ENCODE measurements around the gene UBE2L3. TPM values are rescaled to one million over a fixed set of nuclear protein-coding genes. Genes with fewer than 3 reads are reported as not detected.

Gene UBE2L3
- polyA plus RNA-seq, 1 of the 3 experiments (the other 2 are of a cell fraction), result 41.2 TPM

DNA sequence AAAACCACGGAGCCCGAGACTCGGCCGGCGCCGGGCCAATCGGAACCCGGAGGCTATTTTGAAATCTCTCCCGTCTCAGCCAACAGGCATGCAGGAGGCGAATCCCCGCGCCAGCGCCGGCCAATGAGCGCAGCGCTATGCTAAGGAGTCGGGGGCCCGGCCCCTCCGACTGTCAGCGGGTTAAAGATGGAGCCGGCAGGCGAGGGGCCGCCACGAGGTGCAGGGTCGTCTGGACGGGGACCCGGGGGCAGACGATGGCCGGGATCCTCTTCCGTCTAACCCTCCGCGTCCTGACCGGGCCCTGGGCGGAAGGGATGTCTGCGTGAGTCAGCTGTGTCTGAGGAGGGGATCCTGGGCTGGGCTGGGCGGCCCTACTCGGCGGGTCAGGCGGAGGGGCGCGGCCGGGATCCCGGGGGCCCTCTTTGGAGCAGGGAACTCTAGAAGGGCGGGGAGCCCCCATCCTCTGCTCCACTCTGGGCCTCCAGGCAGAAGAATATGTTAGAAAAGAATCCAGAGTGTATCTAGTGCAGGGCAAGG is 84.6 kb downstream of the UBE2L3 start:
- DNase-seq, result peak; percentile 93
- 0% methylated on average over 35 of the region's 44 CpGs for WGBS (ENCODE audit: low lambda C conversion rate)
- Histone ChIP-seq H3K79me2 (ENCODE audit: insufficient read depth) (peaks cover 15% of the 10 kb centered on the region), H4K20me1 (ENCODE audit: insufficient read depth) (no peaks in the 10 kb centered on the region), H3K4me2 (peak overlapping the region; percentile 100), H3K4me3 (ENCODE audit: low read depth in 2 of 2, low read length in 1 of 2) (peak overlapping the region; percentile 71 to 95), H3K9ac (peak overlapping the region; percentile 83), H3F3A (replicated peaks; ENCODE audit: insufficient read depth) (peaks cover 13% of the 10 kb centered on the region), H2AFZ (ENCODE audit: low read depth) (peak overlapping the region; percentile 98), H3K4me1 (ENCODE audit: control insufficient read depth in 1 of 2, insufficient read depth in 2 of 2, low read depth in 1 of 2, low read length in 1 of 2) (peaks cover 8 to 16% of the 10 kb centered on the region in 2 experiments; a peak in 2 of 4 replicates), H3K27ac (ENCODE audit: low read depth in 2 of 2, low read length in 1 of 2) (peak overlapping the region; percentile 63 to 67), H3K9me2 (no peaks in the 10 kb centered on the region), H3K36me3 (replicated peaks in 1 of 2; ENCODE audit: control insufficient read depth in 1 of 2, insufficient read depth in 2 of 2, low read length in 1 of 2) (peaks cover 0 to 8% of the 10 kb centered on the region in 2 experiments), H3K9me3 (no peaks in the 10 kb centered on the region), H3K27me3 (ENCODE audit: insufficient read depth) (no peaks in the 10 kb centered on the region)
- POLR2A ChIA-PET, result interaction anchor here (1.0 to 2.0 kb wide), 3 partner anchors 9 to 14 kb away, joined by 3 to 9 read pairs (median 6); partner anchors contain the start of genes PPIL2 and SDF2L1
- CTCF ChIA-PET, result interaction anchor here (0.9 to 3.8 kb wide), 3 partner anchors 9 to 23 kb away, joined by 4 to 23 read pairs (median 4); partner anchors contain the start of genes SDF2L1 and YDJC
- TF ChIP-seq GATA2 (CRISPR knock-in tag; IDR thresholded peaks at IDR 0.05) (no peak), TCF12 (IDR thresholded peaks at IDR 0.05) (no peak), FOXJ3 (CRISPR knock-in tag; IDR thresholded peaks at IDR 0.05) (no peak), NFIC (IDR thresholded peaks at IDR 0.05; ENCODE audit: borderline replicate concordance) (no peak), RCOR1 (IDR thresholded peaks at IDR 0.05; ENCODE audit: low read length) (no peak), EP300 (IDR thresholded peaks at IDR 0.05; ENCODE audit: borderline replicate concordance in 1 of 2, low read depth in 1 of 2, low read length in 1 of 2) (no peak), TAF1 (IDR thresholded peaks at IDR 0.05; ENCODE audit: borderline replicate concordance, low read depth, low read length) (peak; percentile 38; the same call in 1 of the 2 replicates), FOXM1 (IDR thresholded peaks at IDR 0.05; ENCODE audit: low read depth) (peak; percentile 59; the same call in 1 of the 2 replicates), GABPA (IDR thresholded peaks at IDR 0.05; ENCODE audit: low read depth) (no peak), MXI1 (IDR thresholded peaks at IDR 0.05; ENCODE audit: low read depth, low read length) (peak; percentile 96), TEAD4 (IDR thresholded peaks at IDR 0.05; ENCODE audit: borderline replicate concordance, insufficient read depth) (no peak), SMC3 (IDR thresholded peaks at IDR 0.05; ENCODE audit: low read depth, low read length) (no peak), RFX5 (IDR thresholded peaks at IDR 0.05; ENCODE audit: low read length) (peak; percentile 82), EZH2phosphoT487 (IDR thresholded peaks at IDR 0.05; ENCODE audit: borderline replicate concordance, low read depth) (no peak), NRF1 (IDR thresholded peaks at IDR 0.05; ENCODE audit: low read depth, low read length) (peak; percentile 30; the same call in 1 of the 2 replicates), RXRA (IDR thresholded peaks at IDR 0.05; ENCODE audit: borderline replicate concordance, low read depth) (no peak)
- TF ChIP-seq, protein P1, sequence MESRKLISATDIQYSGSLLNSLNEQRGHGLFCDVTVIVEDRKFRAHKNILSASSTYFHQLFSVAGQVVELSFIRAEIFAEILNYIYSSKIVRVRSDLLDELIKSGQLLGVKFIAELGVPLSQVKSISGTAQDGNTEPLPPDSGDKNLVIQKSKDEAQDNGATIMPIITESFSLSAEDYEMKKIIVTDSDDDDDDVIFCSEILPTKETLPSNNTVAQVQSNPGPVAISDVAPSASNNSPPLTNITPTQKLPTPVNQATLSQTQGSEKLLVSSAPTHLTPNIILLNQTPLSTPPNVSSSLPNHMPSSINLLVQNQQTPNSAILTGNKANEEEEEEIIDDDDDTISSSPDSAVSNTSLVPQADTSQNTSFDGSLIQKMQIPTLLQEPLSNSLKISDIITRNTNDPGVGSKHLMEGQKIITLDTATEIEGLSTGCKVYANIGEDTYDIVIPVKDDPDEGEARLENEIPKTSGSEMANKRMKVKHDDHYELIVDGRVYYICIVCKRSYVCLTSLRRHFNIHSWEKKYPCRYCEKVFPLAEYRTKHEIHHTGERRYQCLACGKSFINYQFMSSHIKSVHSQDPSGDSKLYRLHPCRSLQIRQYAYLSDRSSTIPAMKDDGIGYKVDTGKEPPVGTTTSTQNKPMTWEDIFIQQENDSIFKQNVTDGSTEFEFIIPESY (IDR thresholded peaks at IDR 0.05; ENCODE audit: borderline replicate concordance, low read depth), result 0 out of 2 replicates have a peak, but pooled peaks have one; percentile 8
- TF ChIP-seq, protein P2, sequence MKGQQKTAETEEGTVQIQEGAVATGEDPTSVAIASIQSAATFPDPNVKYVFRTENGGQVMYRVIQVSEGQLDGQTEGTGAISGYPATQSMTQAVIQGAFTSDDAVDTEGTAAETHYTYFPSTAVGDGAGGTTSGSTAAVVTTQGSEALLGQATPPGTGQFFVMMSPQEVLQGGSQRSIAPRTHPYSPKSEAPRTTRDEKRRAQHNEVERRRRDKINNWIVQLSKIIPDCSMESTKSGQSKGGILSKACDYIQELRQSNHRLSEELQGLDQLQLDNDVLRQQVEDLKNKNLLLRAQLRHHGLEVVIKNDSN (IDR thresholded peaks at IDR 0.05; ENCODE audit: borderline replicate concordance, low read depth), result no peak
- TF ChIP-seq, protein P3, sequence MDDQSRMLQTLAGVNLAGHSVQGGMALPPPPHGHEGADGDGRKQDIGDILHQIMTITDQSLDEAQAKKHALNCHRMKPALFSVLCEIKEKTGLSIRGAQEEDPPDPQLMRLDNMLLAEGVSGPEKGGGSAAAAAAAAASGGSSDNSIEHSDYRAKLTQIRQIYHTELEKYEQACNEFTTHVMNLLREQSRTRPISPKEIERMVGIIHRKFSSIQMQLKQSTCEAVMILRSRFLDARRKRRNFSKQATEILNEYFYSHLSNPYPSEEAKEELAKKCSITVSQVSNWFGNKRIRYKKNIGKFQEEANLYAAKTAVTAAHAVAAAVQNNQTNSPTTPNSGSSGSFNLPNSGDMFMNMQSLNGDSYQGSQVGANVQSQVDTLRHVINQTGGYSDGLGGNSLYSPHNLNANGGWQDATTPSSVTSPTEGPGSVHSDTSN (IDR thresholded peaks at IDR 0.05), result peak; percentile 34; the same call in 1 of the 2 replicates
- TF ChIP-seq, protein P4, sequence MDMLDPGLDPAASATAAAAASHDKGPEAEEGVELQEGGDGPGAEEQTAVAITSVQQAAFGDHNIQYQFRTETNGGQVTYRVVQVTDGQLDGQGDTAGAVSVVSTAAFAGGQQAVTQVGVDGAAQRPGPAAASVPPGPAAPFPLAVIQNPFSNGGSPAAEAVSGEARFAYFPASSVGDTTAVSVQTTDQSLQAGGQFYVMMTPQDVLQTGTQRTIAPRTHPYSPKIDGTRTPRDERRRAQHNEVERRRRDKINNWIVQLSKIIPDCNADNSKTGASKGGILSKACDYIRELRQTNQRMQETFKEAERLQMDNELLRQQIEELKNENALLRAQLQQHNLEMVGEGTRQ (IDR thresholded peaks at IDR 0.05; ENCODE audit: borderline replicate concordance, low read depth, low read length), result no peak
- TF ChIP-seq, protein P5, sequence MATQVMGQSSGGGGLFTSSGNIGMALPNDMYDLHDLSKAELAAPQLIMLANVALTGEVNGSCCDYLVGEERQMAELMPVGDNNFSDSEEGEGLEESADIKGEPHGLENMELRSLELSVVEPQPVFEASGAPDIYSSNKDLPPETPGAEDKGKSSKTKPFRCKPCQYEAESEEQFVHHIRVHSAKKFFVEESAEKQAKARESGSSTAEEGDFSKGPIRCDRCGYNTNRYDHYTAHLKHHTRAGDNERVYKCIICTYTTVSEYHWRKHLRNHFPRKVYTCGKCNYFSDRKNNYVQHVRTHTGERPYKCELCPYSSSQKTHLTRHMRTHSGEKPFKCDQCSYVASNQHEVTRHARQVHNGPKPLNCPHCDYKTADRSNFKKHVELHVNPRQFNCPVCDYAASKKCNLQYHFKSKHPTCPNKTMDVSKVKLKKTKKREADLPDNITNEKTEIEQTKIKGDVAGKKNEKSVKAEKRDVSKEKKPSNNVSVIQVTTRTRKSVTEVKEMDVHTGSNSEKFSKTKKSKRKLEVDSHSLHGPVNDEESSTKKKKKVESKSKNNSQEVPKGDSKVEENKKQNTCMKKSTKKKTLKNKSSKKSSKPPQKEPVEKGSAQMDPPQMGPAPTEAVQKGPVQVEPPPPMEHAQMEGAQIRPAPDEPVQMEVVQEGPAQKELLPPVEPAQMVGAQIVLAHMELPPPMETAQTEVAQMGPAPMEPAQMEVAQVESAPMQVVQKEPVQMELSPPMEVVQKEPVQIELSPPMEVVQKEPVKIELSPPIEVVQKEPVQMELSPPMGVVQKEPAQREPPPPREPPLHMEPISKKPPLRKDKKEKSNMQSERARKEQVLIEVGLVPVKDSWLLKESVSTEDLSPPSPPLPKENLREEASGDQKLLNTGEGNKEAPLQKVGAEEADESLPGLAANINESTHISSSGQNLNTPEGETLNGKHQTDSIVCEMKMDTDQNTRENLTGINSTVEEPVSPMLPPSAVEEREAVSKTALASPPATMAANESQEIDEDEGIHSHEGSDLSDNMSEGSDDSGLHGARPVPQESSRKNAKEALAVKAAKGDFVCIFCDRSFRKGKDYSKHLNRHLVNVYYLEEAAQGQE (IDR thresholded peaks at IDR 0.05; ENCODE audit: low read depth, low read length), result no peak
- TF ChIP-seq, protein P6, sequence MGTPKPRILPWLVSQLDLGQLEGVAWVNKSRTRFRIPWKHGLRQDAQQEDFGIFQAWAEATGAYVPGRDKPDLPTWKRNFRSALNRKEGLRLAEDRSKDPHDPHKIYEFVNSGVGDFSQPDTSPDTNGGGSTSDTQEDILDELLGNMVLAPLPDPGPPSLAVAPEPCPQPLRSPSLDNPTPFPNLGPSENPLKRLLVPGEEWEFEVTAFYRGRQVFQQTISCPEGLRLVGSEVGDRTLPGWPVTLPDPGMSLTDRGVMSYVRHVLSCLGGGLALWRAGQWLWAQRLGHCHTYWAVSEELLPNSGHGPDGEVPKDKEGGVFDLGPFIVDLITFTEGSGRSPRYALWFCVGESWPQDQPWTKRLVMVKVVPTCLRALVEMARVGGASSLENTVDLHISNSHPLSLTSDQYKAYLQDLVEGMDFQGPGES (IDR thresholded peaks at IDR 0.05; ENCODE audit: low read depth, low read length), result peak; percentile 15; the same call in 1 of the 2 replicates
